GM19455 (cell line): ENCODE data around the gene LGALS9C.
"Not testable (repeated sequence)": the region's sequence is repeated elsewhere in the genome, so short reads cannot be mapped to it uniquely, and the experiment has no call there.

Source experiments
- ATAC-seq: cut with Tn5 transposase; IDR thresholded peaks from one replicate; pipeline ENCODE4 v1.9.1; 2021; ENCODE audit not compliant: unreplicated experiment

Gene LGALS9C

GRCh38 chr17:18476508-18477308 is at the start of gene LGALS9C:
Gene LGALS9C (plus strand): TSS chr17:18476789. CDS start chr17:18476855, 66 bp downstream.
- not testable (repeated sequence) for ATAC-seq

- ATAC-seq, result not testable (repeated sequence)
Observed at GRCh38 chr17:18432206-18432605, 44.4 kb upstream of the LGALS9C start.

- not testable (repeated sequence) for ATAC-seq
Observed at GRCh38 chr17:18439465-18439870, 37.1 kb upstream of the LGALS9C start.

GRCh38 chr17:18442093-18442492 is 34.5 kb upstream of the LGALS9C start:
- not testable (repeated sequence) for ATAC-seq

GRCh38 chr17:18442532-18442931 is 34.1 kb upstream of the LGALS9C start:
- ATAC-seq, result not testable (repeated sequence)

GRCh38 chr17:18447476-18448205 is 28.9 kb upstream of the LGALS9C start:
- not testable (repeated sequence) for ATAC-seq

GRCh38 chr17:18448311-18448710 is 28.3 kb upstream of the LGALS9C start:
- ATAC-seq, result not testable (repeated sequence)

GRCh38 chr17:18449833-18450232 is 26.8 kb upstream of the LGALS9C start:
- ATAC-seq, result not testable (repeated sequence)

GRCh38 chr17:18450998-18451397 is 25.6 kb upstream of the LGALS9C start:
- ATAC-seq, result not testable (repeated sequence)

GRCh38 chr17:18451969-18452368 is 24.6 kb upstream of the LGALS9C start:
- ATAC-seq, result not testable (repeated sequence)

GRCh38 chr17:18459035-18459434 is 17.6 kb upstream of the LGALS9C start:
- ATAC-seq, result not testable (repeated sequence)

GRCh38 chr17:18463831-18464502 is 12.6 kb upstream of the LGALS9C start:
- ATAC-seq, result not testable (repeated sequence)

- not testable (repeated sequence) for ATAC-seq
Observed at GRCh38 chr17:18466250-18466983, 10.2 kb upstream of the LGALS9C start.

GRCh38 chr17:18467001-18467400 is 9.6 kb upstream of the LGALS9C start:
- not testable (repeated sequence) for ATAC-seq

- not testable (repeated sequence) for ATAC-seq
Observed at GRCh38 chr17:18468472-18469171, 8.0 kb upstream of the LGALS9C start.

- not testable (repeated sequence) for ATAC-seq
Observed at GRCh38 chr17:18469837-18470236, 6.8 kb upstream of the LGALS9C start.

- ATAC-seq, result not testable (repeated sequence)
Observed at GRCh38 chr17:18470345-18470930, 6.2 kb upstream of the LGALS9C start.

GRCh38 chr17:18473967-18474366 is 2.6 kb upstream of the LGALS9C start:
- not testable (repeated sequence) for ATAC-seq

GRCh38 chr17:18474754-18475153 is 1.8 kb upstream of the LGALS9C start:
- not testable (repeated sequence) for ATAC-seq

GRCh38 chr17:18477367-18477766 is 778 bp downstream of the LGALS9C start:
- not testable (repeated sequence) for ATAC-seq
